DND-41 (cell line): Measurements from ENCODE around the gene GYG2.
"Not testable (repeated sequence)": the region's sequence is repeated elsewhere in the genome, so short reads cannot be mapped to it uniquely, and the experiment has no call there.

ENCODE experiments used
- EZH2 ChIP-seq: IDR thresholded peaks from 3 replicates; pipeline ENCODE4 v1.6.1; 2012; ENCODE audit warnings: borderline replicate concordance, low read depth, mild to moderate bottlenecking, moderate library complexity, low read length, inconsistent platforms; ENCODE audit not compliant: severe bottlenecking
- TF ChIP-seq, protein P1 (sequence below): IDR thresholded peaks from 2 replicates; pipeline ENCODE4 v1.5.1; 2012; ENCODE audit warnings: borderline replicate concordance, low read length, moderate library complexity, mild to moderate bottlenecking; ENCODE audit not compliant: poor library complexity, severe bottlenecking; ENCODE audit errors: extremely low read depth

DNA sequence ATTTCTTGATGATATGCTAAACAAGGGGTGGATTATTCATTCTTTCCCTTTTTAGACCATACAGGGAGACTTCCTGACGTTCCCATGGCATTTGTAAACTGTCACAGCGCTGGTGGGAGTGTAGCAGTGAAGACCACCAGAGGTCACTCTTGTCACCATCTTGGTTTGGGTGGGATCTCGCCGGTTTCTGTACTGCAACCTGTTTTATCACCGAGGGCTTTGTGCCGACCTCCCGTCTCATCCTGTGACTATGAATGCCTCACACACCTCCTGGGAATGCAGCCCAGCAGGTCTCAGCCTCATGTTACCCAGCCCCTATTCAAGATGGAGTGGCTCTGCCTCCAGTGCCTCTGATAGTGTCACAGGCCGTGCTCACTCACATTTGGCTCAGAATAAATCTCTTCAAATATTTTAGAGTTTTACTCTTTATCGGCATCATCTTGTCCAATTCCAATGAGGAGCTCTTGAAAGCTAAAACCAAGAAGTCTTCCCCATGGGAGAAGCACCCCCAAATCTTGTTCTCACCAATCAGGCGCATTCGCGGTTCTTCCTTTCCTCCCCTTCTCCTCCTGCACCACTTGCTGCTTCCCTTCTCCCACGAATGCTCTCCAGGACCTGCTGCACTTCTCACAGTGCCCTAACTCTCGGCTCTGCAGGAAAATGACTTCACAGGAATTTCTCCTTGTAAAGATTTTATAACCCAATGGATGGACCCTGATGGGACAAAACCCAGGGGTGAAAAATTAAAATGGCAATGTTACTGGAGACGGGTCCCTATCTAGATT lies 61.2 kb downstream of the GYG2 start:
- TF ChIP-seq, protein P1, sequence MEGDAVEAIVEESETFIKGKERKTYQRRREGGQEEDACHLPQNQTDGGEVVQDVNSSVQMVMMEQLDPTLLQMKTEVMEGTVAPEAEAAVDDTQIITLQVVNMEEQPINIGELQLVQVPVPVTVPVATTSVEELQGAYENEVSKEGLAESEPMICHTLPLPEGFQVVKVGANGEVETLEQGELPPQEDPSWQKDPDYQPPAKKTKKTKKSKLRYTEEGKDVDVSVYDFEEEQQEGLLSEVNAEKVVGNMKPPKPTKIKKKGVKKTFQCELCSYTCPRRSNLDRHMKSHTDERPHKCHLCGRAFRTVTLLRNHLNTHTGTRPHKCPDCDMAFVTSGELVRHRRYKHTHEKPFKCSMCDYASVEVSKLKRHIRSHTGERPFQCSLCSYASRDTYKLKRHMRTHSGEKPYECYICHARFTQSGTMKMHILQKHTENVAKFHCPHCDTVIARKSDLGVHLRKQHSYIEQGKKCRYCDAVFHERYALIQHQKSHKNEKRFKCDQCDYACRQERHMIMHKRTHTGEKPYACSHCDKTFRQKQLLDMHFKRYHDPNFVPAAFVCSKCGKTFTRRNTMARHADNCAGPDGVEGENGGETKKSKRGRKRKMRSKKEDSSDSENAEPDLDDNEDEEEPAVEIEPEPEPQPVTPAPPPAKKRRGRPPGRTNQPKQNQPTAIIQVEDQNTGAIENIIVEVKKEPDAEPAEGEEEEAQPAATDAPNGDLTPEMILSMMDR: peak; percentile 55
- TF ChIP-seq EZH2: not testable (repeated sequence)
